Adipocyte (in vitro differentiated cells): ENCODE data around the gene SUCLG2.

Experiments
- DNase-seq: peaks from one replicate; pipeline ENCODE4 v3.0.0-alpha.2; 2015; ENCODE audit warnings: low read depth
- H3K27me3 ChIP-seq: replicated peaks from 2 replicates; pipeline ENCODE4 v1.7.0; 2013; ENCODE audit warnings: mild to moderate bottlenecking, low read length, moderate library complexity; ENCODE audit not compliant: control insufficient read depth, insufficient read depth
- H3K36me3 ChIP-seq: 2 replicates; pipeline ENCODE4 v1.7.0; 2013; ENCODE audit warnings: low read length, mild to moderate bottlenecking, moderate library complexity; ENCODE audit not compliant: control insufficient read depth, insufficient read depth, severe bottlenecking
- H3K4me1 ChIP-seq: 2 replicates; pipeline ENCODE4 v1.7.0; 2013; ENCODE audit warnings: mild to moderate bottlenecking, low read length, moderate library complexity; ENCODE audit not compliant: control insufficient read depth, insufficient read depth
- H3K4me3 ChIP-seq: 2 replicates; pipeline ENCODE4 v1.7.0; 2013; ENCODE audit warnings: mild to moderate bottlenecking, low read length, moderate library complexity
- H3K9ac ChIP-seq: 2 replicates; pipeline ENCODE4 v1.7.0; 2013; ENCODE audit warnings: mild to moderate bottlenecking, low read length, moderate library complexity
- H3K9me3 ChIP-seq: 2 replicates; pipeline ENCODE4 v1.7.0; 2013; ENCODE audit warnings: mild to moderate bottlenecking, low read length, moderate library complexity; ENCODE audit not compliant: control insufficient read depth

Gene SUCLG2

DNA sequence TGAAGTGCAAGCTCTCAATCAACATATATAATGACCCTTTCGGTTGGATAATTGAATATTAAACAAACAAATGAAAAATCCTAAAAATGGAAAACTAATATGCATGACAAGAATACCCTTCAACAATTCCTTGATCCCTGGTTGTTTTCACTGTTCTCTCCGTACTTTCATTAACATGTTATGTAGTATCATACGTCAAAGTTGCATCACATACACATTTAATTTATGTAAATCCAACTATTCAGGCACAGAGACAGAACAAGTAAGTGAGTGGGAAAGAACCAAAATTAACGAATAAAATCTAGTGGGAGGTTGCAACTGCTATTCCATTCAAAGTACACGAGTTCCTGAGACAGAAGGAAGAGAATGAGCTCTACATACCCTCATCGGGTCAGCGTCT, 176.0 kb downstream of the SUCLG2 start:
- H3K4me1 ChIP-seq: no peaks in the 10 kb centered on the region
- H3K9me3 ChIP-seq: no peaks in the 10 kb centered on the region
- H3K36me3 ChIP-seq: peaks cover 2% of the 10 kb centered on the region
- DNase-seq: no peak
- H3K4me3 ChIP-seq: no peak overlapping the region
- no peak overlapping the region for H3K9ac ChIP-seq
- H3K27me3 ChIP-seq: no peaks in the 10 kb centered on the region

DNA sequence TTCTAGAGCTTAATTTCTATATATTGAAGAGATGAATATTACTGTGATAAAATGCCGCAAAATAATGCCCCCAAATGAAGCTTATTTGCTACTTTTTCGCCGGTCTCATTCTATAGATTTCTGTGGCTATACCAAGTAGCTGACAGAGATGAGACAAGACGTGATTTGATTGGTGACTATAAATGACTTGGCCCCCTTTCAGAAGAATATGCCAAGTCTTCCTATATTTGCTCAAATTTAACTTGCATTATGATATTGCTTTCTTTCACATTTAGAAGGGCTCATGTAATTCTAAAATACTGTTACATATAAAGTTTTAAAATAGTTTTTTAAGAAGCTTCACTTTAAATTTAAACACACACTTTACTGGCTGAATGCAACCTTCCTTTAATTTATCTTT, 180.1 kb downstream of the SUCLG2 start:
- no peaks in the 10 kb centered on the region for H3K36me3 ChIP-seq
- H3K4me1 ChIP-seq: no peaks in the 10 kb centered on the region
- H3K4me3 ChIP-seq: no peak overlapping the region
- no peaks in the 10 kb centered on the region for H3K9me3 ChIP-seq
- no peaks in the 10 kb centered on the region for H3K27me3 ChIP-seq
- DNase-seq: no peak
- H3K9ac ChIP-seq: no peak overlapping the region

DNA sequence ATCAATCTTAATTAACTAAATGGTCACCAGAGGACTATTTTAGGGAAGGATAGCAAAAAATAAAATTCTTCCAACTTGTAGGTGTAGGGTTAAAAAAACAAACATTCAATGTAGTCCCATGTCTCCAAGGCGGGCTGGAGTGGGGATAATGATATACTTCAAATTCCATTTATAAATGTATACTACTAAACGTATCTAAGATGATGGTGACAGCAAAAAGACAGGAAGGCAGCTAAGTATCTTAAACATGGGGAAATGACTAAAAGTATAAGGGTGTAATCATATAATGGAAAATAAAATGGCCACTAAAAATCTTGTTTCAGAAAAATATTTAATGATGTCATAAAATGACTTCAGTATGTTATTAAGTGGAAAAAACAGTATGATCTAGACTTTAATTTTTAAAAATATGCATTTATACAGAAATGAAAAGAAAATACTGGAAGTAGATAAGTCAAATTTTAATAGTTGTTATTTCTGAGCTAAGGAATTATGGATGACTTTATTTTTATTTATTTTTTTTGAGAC, 181.7 kb downstream of the SUCLG2 start:
- no peaks in the 10 kb centered on the region for H3K9me3 ChIP-seq
- no peaks in the 10 kb centered on the region for H3K36me3 ChIP-seq
- no peak overlapping the region for H3K9ac ChIP-seq
- H3K4me3 ChIP-seq: no peak overlapping the region
- no peak for DNase-seq
- H3K27me3 ChIP-seq: no peaks in the 10 kb centered on the region
- H3K4me1 ChIP-seq: no peaks in the 10 kb centered on the region

DNA sequence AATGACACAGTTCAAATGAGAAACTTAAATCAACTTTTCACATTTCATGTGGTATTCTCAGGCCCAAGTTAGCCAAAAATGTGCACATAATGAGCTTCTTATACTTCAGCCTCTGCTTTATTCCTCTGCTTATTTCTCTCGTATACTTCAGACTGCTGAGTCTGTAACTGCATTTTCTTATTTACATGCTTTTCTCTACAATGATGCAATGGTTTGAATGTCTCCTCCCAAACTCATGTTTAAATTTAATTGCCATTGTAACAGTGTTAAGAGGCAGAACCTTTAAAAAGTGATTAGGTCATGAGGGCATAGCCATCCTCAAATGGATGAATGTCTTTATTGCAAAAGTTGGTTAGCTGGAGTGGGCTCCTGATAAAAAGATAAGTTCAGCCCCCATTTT, 184.2 kb downstream of the SUCLG2 start:
- no peak for DNase-seq

DNA sequence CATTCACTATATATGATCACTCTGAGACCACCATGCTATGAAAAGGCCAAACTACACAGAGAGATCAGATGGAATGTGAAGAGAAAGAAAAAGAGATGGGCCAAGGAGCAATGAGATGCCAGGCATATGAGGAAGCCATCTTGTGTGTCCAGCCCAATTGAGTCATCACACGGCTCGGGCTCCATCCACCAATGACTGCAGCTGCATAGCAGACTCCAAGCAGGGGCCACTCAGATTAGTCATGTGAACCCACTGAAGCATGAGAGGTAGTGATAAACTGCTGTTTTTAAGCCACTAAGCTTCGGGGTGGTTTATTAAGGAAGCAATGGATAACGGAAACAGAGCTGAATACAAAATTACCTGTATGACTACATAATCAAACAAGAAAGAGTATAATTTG, 185.9 kb downstream of the SUCLG2 start:
- Histone ChIP-seq H3K27me3 (no peaks in the 10 kb centered on the region), H3K9me3 (no peaks in the 10 kb centered on the region), H3K4me3 (no peak overlapping the region), H3K4me1 (no peaks in the 10 kb centered on the region), H3K9ac (no peak overlapping the region), H3K36me3 (peaks cover 4% of the 10 kb centered on the region)
- DNase-seq: no peak

More for the DNA sequence above, 184.2 kb downstream of the SUCLG2 start:
- H3K36me3 ChIP-seq: peaks cover 4% of the 10 kb centered on the region
- no peaks in the 10 kb centered on the region for H3K4me1 ChIP-seq
- no peak overlapping the region for H3K9ac ChIP-seq
- H3K9me3 ChIP-seq: no peaks in the 10 kb centered on the region
- H3K4me3 ChIP-seq: no peak overlapping the region
- H3K27me3 ChIP-seq: no peaks in the 10 kb centered on the region

DNA sequence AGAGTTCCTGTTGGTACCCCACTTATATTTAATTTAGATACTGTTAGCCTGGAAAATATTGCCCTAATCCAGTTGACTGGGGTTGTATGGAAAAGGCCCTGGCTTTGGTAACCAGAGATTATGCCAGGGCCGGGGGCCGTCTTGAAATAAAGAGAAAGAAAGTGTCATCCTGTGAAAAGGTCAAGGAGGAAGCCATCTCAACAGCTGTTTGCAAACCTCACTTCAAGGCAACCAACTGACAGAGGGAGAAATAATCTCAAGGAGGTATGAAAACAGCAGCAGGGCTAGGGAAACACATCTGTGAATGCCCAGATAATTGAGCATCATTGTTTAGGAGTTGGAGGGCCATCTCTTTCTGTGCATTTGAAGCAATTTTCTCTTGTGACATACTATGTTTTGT, 190.8 kb downstream of the SUCLG2 start:
- Histone ChIP-seq H3K9me3 (no peaks in the 10 kb centered on the region), H3K27me3 (no peaks in the 10 kb centered on the region), H3K4me1 (peaks cover 11% of the 10 kb centered on the region), H3K36me3 (peaks cover 4% of the 10 kb centered on the region), H3K4me3 (no peak overlapping the region), H3K9ac (no peak overlapping the region)
- DNase-seq: no peak

DNA sequence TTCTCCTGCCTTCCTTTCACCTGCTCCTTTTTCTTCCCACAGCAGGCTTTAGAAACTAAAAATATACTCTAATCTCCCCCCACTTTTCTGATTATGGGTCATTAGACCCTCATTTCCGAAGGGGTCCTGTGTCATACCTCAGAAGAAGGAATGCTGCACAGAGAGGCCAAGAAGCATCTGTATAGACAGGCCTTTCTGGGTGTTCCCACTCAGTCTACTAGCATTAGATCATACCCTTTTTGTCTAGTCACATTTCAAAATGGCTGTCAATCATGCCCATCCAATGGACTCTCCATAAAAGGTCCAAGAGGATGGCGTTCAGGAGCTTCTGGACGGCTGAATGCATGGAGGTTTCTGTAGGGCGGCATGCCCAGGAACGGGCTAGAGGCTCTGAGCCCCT, 192.2 kb downstream of the SUCLG2 start:
- Histone ChIP-seq H3K9me3 (no peaks in the 10 kb centered on the region), H3K4me1 (peaks cover 11% of the 10 kb centered on the region)

DNA sequence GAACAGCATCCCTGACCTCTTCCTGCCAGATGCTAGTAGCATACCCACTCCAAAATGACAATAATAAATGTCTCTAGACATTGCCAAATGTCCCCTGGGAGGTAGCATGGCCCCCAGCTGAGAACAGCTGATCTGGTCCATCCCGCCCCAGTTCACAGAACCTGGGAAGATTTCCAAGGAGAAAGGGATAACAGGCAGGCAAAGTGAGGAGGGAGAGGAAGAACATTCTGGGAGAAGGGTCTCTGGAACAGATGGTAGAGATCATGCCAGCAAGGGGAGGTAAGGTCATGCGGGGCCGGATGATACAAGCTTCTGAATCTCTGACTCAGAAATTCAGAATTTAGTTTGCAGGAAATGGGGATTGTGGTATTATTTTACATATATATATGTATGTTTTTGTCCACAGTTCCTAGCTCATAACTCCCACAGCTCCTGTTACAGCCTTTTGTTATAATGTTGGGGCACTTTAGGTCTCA, 192.7 kb downstream of the SUCLG2 start:
- no peaks in the 10 kb centered on the region for H3K27me3 ChIP-seq
- peak; percentile 34 for DNase-seq
- no peaks in the 10 kb centered on the region for H3K36me3 ChIP-seq
- H3K4me3 ChIP-seq: no peak overlapping the region
- no peaks in the 10 kb centered on the region for H3K9me3 ChIP-seq
- peaks cover 11% of the 10 kb centered on the region for H3K4me1 ChIP-seq
- no peak overlapping the region for H3K9ac ChIP-seq

More for the DNA sequence above, 192.2 kb downstream of the SUCLG2 start:
- Histone ChIP-seq H3K9ac (no peak overlapping the region), H3K27me3 (no peaks in the 10 kb centered on the region), H3K4me3 (no peak overlapping the region), H3K36me3 (peaks cover 2% of the 10 kb centered on the region)
- DNase-seq: no peak

DNA sequence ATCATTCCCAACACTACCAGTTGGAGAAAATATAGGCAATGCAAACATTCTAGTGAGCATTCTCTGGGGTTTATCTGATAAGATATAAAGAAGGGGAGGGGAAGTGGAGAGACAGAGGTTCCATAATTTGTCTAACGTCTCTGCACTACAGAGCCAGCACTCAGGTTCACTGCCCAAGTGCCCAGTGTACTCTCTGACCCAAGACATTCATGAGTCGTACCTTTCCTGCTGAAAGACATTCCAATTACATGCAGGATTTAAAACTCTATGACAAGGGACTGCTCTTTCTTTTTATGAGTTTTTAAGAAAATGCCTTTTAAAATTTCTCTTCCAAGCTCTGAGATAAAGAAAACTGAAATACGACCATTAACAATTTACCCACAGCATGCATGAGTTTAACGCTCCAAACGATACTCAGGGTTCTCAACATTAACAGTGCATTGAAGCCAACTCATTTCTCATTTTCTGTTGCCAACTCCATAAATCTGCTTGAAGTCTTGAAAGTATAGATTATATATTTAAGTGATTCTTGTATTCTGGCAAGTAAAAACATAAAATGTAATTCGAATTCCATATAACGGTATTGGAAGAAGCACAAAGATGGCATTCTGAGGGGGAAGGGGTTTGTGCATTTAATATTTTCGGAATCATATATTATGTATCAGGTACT, 193.4 kb downstream of the SUCLG2 start:
- H3K4me3 ChIP-seq: no peak overlapping the region
- no peaks in the 10 kb centered on the region for H3K9me3 ChIP-seq
- H3K36me3 ChIP-seq: no peaks in the 10 kb centered on the region
- no peak overlapping the region for H3K9ac ChIP-seq
- H3K4me1 ChIP-seq: peaks cover 11% of the 10 kb centered on the region
- peak; percentile 5 for DNase-seq
- H3K27me3 ChIP-seq: no peaks in the 10 kb centered on the region

DNA sequence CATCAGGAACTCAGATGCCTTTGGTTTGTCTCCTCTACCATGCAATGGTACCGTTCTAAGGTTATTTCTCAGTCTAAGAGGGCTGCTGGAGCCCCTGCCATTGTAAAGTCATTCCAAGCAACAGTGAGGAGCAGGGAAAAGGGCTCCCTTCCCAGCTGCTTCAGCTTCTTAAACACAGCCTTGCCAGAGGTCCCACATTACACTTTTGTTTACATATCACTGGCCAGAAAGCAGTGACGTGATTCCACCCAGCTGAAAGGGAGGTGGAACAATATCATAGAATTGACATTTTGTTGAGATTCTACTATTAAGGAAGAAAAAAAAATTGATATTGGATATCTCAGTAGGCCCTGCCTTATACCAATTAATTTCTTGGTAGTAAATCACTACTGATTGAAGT, 194.6 kb downstream of the SUCLG2 start:
- no peak for DNase-seq
- H3K4me3 ChIP-seq: no peak overlapping the region
- no peak overlapping the region for H3K9ac ChIP-seq
- no peaks in the 10 kb centered on the region for H3K9me3 ChIP-seq
- peaks cover 11% of the 10 kb centered on the region for H3K4me1 ChIP-seq
- no peaks in the 10 kb centered on the region for H3K36me3 ChIP-seq
- no peaks in the 10 kb centered on the region for H3K27me3 ChIP-seq

DNA sequence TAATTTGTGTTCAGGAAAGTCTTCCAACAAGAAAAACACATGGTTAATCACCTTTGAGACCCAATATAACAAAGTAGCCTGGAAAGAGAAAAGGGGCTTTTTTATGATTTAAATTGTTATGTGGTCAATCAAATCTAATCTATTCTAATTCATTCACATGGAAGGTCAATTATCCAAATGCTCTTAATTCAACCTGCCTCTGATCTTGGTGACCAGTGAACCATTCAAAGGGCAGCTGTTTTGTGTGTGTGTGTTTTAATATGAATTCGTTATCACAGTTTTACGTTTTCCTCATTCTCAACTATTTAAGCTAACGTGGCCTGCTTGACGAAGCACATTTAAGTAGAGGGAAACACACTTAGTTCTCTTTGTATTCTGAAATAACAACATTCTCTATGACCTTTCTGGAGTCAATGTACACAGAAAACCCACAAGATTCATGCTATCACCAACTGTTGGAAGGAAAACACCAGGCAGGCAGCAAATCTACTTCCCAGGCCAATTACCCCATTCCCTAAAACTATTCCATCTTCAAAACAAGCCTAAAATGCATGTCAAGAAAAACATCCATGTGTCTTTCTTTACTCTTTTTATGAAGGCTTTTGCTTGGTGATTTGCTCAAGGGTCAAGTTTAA, 195.4 kb downstream of the SUCLG2 start:
- no peak overlapping the region for H3K9ac ChIP-seq
- H3K9me3 ChIP-seq: no peaks in the 10 kb centered on the region
- H3K4me1 ChIP-seq: peaks cover 11% of the 10 kb centered on the region
- DNase-seq: peak; percentile 3
- H3K36me3 ChIP-seq: no peaks in the 10 kb centered on the region
- no peak overlapping the region for H3K4me3 ChIP-seq
- no peaks in the 10 kb centered on the region for H3K27me3 ChIP-seq
